Stimulated activated CD4-positive, alpha-beta T cell treated with anti-CD3 and anti-CD28 coated beads, Interleukin-1b, Interleukin-23, amount 100 ng/mL, for 4 hours (primary cell): ENCODE measurements around the gene CDKN1B.

Experiments
- DNase-seq, 2 donors: peaks; one replicate each; pipeline ENCODE4 v3.0.0-alpha.2; 2020; ENCODE audit warnings: low read depth in 2 of 2

CDKN1B gene

DNA sequence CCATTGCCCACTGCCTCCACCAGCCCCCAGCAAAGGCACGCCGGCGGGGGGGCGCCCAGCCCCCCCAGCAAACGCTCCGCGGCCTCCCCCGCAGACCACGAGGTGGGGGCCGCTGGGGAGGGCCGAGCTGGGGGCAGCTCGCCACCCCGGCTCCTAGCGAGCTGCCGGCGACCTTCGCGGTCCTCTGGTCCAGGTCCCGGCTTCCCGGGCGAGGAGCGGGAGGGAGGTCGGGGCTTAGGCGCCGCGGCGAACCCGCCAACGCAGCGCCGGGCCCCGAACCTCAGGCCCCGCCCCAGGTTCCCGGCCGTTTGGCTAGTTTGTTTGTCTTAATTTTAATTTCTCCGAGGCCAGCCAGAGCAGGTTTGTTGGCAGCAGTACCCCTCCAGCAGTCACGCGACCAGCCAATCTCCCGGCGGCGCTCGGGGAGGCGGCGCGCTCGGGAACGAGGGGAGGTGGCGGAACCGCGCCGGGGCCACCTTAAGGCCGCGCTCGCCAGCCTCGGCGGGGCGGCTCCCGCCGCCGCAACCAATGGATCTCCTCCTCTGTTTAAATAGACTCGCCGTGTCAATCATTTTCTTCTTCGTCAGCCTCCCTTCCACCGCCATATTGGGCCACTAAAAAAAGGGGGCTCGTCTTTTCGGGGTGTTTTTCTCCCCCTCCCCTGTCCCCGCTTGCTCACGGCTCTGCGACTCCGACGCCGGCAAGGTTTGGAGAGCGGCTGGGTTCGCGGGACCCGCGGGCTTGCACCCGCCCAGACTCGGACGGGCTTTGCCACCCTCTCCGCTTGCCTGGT lies at the start of gene CDKN1B:
Gene CDKN1B (plus strand): TSS at position 576 of the 793 bp plus-strand sequence. CDS start 472 bp downstream, outside the sequence.
- peak; percentile 74 to 76 for DNase-seq

DNA sequence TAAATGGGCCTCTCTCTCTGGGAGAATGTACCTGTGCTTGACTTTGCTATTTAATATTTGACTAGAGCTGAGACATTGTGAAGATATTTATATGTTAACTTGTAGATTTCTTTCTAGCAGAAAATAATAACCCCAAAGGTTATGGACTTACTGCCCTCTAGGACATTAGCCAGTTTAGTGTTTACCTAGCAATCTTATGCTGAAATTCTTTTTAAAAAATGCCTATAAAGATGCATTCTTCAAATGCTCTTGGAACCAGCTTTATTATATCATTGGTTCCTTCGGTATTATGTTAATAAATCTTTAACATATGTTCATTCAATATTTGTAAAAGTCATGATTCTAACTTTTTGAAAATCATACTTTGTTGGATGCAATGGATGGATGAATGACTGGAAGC lies 49.2 kb upstream of the CDKN1B start:
- DNase-seq = no peak

DNA sequence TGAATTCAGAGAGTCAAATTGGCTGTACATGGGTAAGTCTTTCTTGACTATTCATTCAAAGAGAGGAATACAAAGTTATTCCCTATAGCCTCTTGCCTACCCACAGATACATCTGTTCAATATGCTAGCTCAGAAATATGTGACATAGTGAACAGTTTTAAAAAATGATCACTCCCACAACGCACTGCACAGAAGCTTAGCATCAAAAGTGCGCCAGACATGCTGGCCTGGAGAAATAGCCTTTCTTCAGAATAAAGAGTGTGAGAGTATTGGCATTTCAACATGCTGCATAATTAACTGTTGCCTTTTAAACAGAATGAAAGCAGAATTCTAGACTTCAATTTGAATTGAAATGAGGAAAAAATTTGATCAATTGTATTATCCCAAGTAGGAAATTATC lies 48.1 kb upstream of the CDKN1B start:
- no peak for DNase-seq

DNA sequence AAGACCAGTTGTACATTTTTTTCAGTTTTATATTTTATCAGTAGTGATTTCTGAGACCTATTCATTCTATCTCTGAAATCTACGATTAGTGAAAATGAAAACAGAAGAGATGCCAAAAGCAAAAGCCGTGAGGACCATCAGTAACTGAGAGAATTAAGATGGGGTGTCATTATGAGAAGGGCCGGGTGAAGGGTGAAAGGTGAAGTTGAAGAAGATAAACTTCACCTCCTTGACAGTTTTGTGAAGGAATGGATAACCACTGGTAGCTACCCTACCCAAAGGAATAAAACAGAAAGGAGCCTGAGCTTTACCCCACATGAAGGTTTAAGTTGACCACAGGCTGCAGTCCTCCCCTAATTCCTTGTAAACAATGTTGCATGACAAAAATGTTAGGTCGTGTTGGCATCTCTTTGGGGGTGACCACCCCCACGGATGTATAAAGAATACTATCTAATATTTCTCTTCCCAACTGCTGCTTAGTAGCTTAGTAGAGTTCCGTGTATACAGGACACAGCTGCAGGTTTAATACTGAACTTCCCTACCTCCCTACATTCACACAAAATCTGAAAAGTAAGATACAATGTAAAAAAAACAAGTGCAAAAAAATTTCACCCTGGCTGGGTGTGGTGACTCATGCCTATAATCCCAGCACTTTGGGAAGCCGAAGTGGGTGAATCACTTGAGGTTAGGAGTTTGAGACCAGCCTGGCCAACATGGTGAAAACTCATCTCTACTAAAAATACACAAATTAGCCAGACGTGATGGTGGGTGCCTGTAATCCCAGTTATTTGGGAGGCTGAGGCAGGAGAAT lies 45.1 kb upstream of the CDKN1B start:
- no peak for DNase-seq

DNA sequence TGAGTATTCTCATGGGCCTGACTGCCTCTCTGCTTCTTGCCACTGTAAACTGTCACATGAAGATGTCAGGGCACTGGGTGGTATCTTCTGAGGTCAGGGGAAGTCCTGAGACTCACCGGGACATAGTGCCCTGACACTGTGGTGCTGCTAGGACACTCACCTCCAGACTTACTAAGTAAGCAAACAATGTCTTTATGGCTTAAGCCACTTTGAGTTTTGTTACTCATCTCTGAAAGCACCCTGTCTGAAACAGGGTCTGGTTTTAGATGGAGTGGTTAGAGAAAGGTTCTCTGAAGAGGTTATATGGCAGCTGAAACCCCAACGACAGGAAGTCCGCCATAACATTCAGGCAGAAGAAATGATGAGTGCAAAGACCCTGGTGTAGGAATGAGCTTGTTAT lies 43.9 kb upstream of the CDKN1B start:
- DNase-seq = no peak

DNA sequence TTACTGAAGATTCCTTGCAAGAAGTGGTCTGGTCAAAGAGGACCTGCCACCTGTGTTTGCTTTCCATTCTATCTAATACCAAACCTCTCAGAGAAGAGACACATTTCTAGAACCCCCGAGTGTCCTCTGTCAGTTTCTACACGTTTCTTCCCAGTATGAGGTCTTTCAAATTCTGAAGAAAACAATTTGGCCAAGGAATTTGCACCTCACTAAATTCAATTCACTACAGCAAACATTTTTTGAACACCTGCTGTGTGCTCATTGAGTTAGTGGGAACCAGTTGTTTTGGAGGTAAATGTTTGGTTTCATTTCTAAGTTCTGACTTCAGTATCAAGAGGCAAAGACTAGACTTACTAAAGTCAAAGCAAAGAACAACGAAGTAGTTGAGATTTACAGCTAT lies 40.6 kb upstream of the CDKN1B start:
- no peak for DNase-seq

DNA sequence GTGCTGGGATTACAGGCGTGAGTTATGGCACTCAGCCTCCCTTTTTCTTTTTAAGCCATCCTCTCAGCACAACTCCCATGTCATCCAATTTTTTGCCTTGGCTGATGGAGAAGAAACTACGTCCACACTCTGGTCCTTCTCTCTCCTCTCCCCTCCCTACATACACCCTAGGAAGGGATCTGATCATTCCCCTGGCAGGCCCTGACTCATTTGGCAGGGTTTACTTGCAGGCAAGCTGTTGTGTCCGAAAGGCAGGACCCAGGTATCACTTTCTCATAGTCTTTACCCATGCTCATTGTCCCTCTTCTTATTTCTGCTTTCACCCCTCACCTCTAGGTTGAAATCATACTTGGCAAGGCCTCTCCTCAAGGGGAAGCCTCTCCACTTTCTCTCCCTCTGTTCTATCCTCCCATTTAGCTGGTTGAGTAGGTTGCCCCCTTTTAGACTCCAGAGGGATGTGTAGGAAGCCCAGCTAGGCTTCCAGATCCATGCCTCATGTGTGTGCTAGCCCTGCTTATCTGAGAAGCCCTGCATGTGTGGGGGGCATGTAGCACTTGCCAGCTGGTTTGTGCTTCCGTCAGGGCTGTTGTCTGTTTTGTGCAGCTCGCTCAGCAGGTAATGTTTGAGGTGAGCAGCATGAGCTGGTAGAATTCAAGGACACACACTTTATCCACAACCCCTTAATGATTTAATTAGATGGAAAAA lies 36.0 kb upstream of the CDKN1B start:
- no peak for DNase-seq

DNA sequence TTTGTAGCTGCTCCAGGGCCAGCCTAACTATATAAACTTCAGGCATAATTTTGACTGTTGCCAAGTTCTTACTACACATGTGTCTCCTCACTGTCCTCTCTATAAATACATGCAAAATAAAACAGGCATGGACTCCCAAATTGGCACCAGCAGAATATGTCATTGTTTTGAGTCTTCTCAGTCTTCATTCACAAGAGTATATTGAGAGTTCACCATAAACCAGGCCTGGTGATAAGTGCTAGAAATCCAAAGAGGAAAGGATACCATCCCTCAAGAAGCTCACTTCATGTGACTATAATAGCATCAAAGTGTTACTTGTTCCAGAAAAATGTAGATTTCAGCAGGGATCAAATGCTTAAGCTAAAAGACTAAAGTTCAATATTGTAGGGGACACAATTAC lies 34.9 kb upstream of the CDKN1B start:
- no peak for DNase-seq

DNA sequence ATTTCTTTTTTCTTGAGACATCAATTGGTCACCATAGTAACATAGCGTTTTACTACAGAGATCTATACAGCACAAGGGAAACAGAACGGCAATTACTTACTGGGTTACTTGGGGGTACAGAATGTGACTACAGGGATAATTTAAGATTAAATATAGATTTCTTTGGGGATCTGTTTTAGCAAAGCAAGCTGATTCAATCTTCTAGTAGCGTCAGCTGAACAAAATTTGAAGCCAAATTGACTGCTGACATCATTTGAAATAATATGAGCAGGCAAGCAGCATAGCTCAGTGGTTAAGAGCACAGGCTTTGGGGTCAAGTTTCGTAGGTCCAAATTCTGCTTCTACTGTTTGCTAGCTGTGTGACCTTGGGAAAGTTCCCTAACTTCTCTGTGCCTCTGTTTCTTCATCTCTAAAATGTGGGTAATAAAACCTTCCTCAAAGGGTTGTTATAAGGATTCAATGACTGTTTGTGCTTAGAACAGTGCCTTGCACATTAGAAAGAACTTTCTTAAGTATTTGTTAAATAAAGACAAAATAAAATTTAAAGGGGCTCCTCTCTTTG lies 34.0 kb upstream of the CDKN1B start:
- no peak for DNase-seq

DNA sequence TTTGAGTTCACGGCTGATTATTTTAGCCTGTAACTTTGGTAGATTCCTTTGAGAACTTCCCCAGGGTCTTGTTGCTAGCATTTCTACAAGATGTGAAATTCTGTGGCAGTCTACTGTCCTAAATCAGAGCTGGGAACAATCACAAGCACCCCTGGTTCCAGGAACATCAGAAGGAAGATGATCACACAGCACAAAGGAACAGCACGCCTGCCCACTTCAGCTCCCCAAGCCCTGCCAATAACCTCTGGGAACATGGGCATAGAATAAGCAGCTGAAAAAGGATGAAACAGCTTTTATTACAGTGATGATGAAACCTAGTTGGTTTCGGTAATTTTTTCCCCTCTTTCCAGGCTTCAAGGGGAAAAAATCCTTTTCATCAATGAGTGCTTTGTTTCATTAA lies 33.4 kb upstream of the CDKN1B start:
- no peak for DNase-seq

DNA sequence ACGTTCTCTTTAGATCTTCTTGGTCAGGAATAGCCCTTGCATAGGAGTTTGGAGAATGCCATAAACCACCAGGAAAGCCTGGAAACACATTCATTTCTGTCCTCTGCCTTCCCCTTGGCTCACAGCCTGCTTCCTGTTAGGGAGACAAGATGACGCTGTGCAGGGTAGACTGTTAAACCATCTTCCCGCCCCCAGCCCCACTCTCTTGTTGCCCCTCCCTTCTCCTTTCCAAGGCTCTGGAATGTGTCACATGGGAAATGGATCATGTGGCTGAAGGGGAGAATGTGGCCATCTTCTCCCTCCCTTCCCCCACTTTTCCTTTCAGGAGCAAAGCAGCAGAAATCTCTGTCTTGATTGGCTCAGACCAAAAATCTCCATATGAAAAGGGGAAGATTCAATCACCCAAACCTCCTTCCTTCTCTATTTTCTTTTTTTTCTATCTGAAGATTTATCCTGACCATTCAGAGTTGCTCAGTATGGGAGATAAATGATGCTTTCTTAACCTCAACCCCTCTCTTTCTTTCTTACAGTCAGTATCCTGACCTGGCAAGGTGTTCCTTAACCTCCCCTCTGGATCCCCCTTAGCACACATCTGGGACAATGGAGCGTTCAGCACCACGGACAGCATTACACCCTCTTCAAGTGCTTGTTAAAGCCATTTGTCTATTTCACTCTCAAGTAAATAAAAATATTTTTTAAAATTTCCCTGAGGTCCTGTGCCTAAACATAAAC lies 32.6 kb upstream of the CDKN1B start:
- no peak for DNase-seq

DNA sequence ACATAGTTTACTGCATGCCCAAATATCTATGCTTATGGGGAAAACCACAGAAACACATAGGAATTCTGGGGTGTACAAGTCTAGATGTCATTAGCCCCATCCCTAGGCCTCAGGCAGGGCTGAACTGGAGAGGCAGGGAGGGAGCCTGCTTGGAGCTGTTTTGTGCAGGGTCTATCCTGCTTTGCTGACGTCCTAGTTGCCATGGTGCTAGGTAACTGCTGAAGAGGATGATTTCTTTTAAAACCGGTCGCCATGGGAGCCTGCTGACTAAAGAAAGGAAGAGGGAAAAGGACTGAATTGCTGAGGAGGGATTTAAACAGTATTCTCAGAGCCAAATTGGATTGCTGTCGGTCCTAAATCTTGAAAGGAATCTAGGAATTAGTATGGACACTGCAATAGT lies 31.9 kb upstream of the CDKN1B start:
- DNase-seq = no peak

DNA sequence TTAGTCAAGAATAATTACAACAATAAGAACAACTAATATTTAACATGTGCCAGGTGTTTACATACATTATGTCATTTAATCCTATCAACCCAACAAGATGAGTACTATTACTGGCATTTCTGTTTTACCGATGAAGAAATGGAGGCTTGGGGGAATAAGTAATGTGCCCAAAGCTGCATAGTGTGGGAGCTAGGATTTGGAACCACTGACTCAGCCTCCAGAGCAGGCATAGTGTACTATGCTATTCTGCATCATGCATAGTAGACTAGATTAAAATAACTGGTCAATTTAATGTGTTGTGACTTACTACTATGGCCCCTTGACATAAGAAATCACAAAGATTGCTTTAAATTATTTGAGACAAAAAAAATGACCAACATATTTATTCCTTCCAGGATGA lies 30.7 kb upstream of the CDKN1B start:
- DNase-seq = no peak

DNA sequence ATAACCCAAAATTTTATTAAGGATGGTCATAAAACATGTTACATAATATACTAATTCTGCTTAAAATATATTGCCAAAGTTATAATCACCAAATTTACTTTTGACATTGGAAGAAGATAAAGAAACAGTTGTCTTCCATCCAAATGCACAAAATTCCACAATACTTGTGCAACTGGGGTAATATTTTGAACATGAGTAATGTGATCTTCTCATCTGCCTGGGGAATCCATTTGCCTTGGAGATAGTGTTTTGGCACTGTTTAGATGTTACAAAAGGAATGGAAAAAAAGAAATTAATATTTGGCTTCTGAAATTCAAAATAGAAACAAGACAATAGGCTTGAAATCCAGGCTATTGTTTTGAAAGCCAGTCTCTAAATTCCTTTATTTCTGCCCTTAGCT lies 30.2 kb upstream of the CDKN1B start:
- no peak for DNase-seq

DNA sequence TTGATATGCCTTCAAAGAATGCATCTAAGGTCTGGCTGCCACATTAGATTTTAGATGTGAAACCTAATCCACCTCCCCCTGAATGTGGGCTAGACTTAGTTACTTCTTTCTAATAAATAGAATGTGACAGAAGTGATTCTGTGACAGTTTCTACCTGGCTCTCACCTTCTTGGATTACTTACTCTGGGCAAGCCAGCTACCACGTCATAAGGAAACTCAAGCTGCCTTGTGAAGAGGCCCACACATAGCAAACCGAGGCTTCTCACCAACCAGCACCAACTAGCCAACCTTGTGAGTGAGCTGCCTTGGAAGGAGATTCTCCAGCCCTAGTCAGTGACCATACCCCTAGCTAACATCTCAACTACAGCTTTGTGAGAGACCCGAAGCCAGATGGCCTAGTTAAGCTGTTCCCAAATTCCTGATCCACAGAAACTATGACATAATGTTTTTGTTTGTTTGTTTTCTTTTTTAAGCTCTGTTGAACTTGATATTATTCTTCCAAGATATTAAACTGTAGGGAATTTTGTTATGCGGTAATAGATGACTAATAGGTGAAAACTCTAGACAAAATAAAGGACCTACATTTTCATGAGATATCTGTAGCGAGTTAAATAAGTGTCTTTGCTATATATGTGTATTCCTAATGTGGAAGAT lies 27.4 kb upstream of the CDKN1B start:
- no peak for DNase-seq

DNA sequence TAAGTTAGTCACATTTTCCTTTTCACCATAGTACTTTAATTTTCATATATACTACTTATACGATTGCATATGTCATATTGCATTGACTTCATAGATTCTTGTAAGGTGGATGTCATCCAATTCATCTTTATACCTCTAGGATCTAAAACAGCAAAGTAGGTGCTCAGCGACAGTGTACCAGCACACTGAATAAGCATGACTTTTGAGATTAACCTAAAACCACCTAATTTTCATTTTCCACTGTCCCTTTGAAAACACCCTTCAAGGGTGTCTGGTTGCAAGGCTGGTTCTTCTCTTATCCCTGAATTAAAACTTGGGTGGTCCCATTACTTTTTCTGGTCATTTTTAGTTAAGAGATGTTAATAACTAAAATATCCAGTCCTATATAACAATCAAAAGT lies 25.6 kb upstream of the CDKN1B start:
- no peak for DNase-seq

DNA sequence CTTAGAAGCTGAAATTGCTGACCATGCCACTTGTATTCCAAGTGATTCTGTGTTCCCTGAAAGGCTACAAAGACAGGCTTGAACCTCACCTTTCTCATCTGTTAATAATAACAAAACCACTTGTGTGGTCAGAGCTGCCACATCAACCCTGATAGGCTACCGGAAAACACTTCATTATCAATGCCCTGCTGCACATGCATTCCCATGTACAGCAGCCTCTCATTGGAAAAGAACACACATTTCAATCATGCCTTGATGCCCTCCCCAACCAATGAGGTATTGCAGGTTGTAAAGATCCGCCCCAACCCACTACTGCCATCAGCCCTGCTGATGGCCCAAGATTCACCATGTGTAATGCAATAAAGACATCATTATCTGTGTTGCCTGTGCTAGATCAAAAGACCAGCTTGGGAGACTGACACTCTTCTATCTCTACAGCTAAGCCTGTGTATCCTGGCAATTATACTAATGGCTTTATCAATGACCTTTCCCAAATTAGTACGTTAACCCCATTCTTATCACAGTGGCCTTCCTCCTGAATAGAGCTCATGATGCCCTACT lies 24.0 kb upstream of the CDKN1B start:
- DNase-seq = no peak

DNA sequence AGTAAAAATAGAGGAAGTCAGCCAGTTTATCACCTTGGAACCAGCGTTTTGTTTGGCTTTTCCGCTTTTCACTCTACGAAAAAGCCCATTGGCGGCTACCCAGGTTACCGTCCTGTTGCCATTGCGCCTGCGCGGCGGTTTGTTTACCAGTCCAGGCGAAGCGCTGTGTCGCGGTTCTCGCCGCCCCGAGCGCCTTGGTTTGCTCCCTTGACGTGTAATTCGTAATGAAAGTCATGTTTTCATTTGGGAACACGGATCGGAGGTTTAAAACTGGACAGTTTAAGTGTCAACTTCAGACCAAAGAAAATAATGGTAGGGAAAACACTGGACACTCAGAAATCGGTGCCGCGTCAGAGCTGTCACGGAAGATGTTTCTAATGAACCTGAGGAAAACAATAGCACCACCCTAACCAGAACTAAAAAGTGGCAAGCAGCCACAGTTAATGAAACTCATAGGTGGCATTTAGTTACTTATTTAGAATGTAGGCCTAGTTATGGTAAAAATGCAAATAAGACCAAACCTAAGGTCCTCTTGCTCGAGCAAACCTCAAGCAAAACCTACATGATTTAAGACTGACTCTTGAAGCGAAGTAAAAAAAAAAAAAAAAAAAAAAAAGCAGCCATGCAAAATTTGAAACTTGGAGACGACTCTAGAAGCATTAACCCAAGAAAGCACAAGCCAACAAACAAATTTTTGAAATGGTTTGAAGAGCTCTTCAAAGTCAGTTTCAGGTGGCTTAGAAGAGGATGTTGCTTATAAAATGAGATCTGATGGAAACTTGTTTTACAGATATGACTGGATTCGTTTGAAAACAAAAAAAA lies 20.4 kb upstream of the CDKN1B start:
- peak; percentile 81 to 85 for DNase-seq

DNA sequence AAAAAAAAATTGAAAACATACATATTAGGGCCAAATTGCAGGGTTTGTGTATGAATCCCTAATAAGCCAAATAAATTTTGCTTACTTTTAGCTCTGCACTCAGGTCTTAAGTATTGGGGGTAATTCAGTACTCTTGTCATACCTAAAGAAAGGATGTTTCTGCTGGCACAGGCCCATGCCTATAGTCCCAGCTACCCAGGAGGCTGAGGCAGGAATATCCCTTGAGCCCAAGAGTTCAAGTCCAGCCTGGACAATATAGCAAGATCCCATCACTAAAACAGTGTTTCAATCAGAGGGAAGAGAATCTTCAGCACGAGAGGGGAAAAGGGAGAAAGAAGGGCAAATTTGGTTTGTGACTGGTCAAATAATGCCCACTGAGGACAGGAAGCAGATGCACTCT lies 17.8 kb upstream of the CDKN1B start:
- no peak for DNase-seq

DNA sequence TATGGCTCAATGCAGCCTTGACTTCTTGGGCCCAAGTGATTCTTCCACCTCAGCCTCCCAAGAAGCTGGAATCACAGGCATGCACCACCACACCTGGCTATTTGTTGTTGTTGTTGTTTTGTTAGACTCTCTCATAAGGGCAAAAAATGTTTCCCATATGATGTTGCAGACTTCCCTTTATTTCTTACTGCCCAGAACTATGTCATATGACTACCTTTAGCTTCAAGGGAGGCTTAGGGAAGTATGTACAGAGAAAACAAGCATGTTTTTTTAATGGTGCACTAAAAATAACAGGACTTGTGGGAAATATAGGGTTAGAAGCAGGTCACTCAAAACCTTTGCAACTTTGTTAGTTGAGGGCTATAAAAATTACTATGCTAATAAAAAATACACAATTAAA lies 16.9 kb upstream of the CDKN1B start:
- no peak for DNase-seq
